ENCODE measurements around the gene RHBDL2.
"Not testable (repeated sequence)": the region's sequence is repeated elsewhere in the genome, so short reads cannot be mapped to it uniquely, and the experiment has no call there.

RHBDL2 gene

GRCh38 chr1:38873027-38873969 is 68.3 kb downstream of the RHBDL2 start, which contains the start of gene MYCBP:
Gene MYCBP (minus strand): TSS chr1:38873348. CDS start chr1:38873305, 43 bp downstream.
- DNase-seq, result peak; percentile 93

GRCh38 chr1:38872401-38873026 is 69.1 kb downstream of the RHBDL2 start:
- DNase-seq, result peak; percentile 7

- DNase-seq, result no peak
These were observed 70.6 kb downstream of the RHBDL2 start for GRCh38 chr1:38870996-38871395.

DNA sequence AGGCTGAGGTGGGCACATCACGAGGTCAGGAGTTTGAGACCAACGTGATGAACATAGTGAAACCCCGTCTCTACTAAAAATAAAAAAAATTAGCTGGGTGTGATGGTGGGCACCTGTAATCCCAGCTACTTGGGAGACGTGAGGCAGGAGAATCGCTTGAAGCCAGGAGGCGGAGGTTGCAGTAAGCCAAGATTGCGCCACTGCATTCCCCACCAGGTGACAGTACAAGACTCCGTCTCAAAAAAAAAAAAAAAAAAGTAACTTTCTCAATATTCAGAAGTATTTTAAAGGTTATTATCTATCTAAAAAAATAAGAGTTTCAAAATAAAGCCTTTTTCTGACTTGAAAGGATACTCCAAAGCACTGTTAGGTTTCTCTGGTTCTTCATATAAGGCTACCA is 74.4 kb downstream of the RHBDL2 start:
- no peak for DNase-seq

GRCh38 chr1:38865112-38865715 is 76.4 kb downstream of the RHBDL2 start:
- DNase-seq, result no peak

- DNase-seq, result no peak
These were observed 81.2 kb downstream of the RHBDL2 start for GRCh38 chr1:38860454-38860795.

- DNase-seq, result peak; percentile 98
These were observed 81.8 kb downstream of the RHBDL2 start, which contains the start of gene RRAGC for GRCh38 chr1:38859561-38860453. Gene RRAGC (minus strand): TSS chr1:38859772. CDS start chr1:38859646, 126 bp downstream.

DNA sequence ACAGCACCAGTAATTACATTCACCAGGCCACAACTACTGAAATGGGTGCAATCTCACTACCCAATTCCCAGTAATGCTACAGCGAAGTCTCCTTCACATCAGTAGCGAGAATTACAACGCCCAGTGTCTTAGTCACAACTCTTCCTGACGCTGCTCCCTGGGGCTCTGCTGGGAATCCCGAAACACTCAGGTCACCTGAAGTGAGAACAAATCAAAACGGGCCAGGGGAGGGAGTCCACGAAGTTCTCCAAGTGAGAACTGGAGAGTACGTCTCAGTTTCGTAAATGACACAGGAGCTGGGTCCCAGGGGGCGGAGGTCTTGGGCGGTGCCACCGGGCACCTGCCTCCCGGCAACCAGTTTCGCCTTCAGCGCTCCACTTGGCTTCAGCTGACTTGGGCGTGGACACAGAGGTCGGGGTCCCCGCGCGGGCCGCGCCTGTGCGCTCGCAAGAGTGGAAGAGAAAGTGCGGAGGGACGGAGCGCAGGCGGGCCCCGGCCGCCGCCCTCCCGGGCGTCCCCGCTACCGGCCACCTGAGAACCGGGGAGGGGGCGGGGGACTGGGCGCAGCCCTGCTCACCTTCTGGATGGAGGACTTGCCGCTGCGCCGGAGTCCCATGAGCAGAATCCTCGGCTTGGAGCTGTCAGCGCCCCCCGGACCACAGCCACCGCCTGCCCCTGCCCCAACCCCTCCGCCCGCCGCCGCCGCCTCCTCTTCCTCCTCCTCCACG is 82.6 kb downstream of the RHBDL2 start:
- peak; percentile 21 for DNase-seq

DNA sequence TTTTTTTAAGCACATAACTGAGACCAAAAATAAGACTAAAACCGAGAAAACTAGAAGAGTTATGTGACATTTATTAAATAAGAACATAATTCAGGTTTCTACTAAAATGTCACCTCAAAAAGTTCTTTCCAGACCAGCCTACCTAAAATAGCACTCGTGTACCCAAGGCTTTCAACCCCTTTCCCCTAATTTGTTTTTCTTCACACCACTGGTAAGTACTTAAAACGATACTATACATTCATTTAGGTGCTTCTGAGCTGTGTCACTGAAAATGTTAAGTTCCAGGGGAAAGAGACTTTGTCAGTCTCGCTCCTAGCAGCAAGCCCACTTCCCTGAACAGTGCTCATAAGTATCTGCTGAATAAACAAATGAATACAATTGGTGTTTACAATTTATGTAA is 88.8 kb downstream of the RHBDL2 start:
- DNase-seq, result no peak

- no peak for DNase-seq
These were observed 93.6 kb downstream of the RHBDL2 start for GRCh38 chr1:38848071-38848470.

GRCh38 chr1:38846210-38846609 is 95.4 kb downstream of the RHBDL2 start:
- no peak for DNase-seq

DNA sequence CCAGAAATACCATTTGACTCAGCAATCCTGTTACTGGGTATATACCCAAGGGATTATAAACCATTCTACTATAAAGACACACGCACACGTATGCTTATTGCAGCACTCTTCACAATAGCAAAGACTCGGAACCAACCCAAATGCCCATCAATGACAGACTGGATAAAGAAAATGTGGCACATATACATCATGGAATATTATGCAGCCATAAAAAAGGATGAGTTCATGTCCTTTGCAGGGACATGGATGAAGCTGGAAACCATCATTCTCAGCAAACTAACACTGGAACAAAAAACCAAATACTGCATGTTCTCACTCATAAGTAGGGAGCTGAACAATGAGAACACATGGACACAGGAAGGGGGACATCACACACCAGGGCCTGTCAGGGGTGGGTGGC is 96.5 kb downstream of the RHBDL2 start:
- not testable (repeated sequence) for DNase-seq

DNA sequence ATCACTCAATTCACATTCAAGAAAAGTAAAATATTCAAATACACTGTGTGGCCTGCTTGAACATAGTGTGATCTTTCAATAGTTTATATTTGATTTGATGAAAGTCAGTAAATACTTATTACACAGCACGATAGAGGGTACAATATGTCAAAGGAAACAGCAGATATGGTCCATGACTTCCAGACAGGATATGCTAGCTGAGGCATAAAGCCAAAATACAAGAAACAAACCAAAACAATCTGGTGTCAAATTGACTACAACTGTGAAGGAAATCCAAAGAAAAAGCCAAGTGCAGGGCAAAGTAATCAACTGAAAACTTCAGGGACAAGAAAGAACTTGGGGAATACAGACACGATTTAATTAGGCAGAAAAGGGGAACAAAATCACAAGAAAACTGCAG is 101.3 kb downstream of the RHBDL2 start:
- DNase-seq, result no peak

GRCh38 chr1:38839363-38839762 is 102.3 kb downstream of the RHBDL2 start:
- DNase-seq, result no peak

DNA sequence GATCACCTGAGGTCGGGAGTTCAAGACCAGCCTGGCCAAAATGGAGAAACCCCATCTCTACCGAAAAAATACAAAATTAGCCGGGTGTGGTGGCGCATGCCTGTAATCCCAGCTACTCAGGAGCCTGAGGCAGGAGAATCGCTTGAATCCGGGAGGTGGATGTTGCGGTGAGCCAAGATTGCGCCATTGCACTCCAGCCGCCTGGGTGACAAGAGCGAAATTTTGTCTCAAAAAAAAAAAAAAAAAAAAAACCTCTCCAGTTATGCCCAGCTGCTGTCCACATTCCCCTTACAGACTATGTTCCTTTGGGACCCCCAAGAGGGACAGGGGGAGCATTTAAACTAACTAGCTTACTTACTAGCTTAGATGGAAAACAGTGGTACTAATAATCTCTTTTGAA is 105.3 kb downstream of the RHBDL2 start:
- DNase-seq, result not testable (repeated sequence)

Measured in T-helper 9 cell (primary cell).